NCI-H187 treated with DMSO at 0.1 percent for 48 hours (cell line): ENCODE results near the gene CHERP.
"Not testable (repeated sequence)": the region's sequence is repeated elsewhere in the genome, so short reads cannot be mapped to it uniquely, and the experiment has no call there.

Experiments
- DNase-seq: peaks from one replicate; lab custom pipeline; 2025; lab: John Stamatoyannopoulos, UW

CHERP gene

GRCh38 chr19:16543734-16544133 is 1.5 kb upstream of the CHERP start:
- not testable (repeated sequence) for DNase-seq

GRCh38 chr19:16542910-16543472 is 754 bp upstream of the CHERP start:
- DNase-seq, result no peak

GRCh38 chr19:16541526-16542044 is 652 bp downstream of the CHERP start:
- no peak for DNase-seq

- DNase-seq, result no peak
Observed at GRCh38 chr19:16540948-16541347, 1.3 kb downstream of the CHERP start.

- no peak for DNase-seq
Observed at GRCh38 chr19:16537111-16537510, 5.1 kb downstream of the CHERP start.

- DNase-seq, result no peak
Observed at GRCh38 chr19:16536130-16536529, 6.1 kb downstream of the CHERP start.

GRCh38 chr19:16535381-16535780 is 6.9 kb downstream of the CHERP start:
- no peak for DNase-seq

GRCh38 chr19:16532440-16533234 is 9.6 kb downstream of the CHERP start:
- DNase-seq, result no peak

- DNase-seq, result no peak
Observed at GRCh38 chr19:16531380-16531669, 10.9 kb downstream of the CHERP start.

GRCh38 chr19:16530540-16531379 is 11.5 kb downstream of the CHERP start:
- no peak for DNase-seq

GRCh38 chr19:16529466-16530144 is 12.6 kb downstream of the CHERP start:
- DNase-seq, result no peak

GRCh38 chr19:16527971-16528521 is 14.2 kb downstream of the CHERP start:
- DNase-seq, result no peak

- DNase-seq, result no peak
Observed at GRCh38 chr19:16527334-16527935, 14.8 kb downstream of the CHERP start.

GRCh38 chr19:16525751-16526481 is 16.3 kb downstream of the CHERP start:
- DNase-seq, result no peak

GRCh38 chr19:16524991-16525734 is 17.1 kb downstream of the CHERP start:
- no peak for DNase-seq

GRCh38 chr19:16522559-16523377 is 19.5 kb downstream of the CHERP start:
- DNase-seq, result no peak

GRCh38 chr19:16521715-16522289 is 20.4 kb downstream of the CHERP start:
- DNase-seq, result no peak

- DNase-seq, result no peak
Observed at GRCh38 chr19:16520986-16521624, 21.1 kb downstream of the CHERP start.
